Upper lobe of left lung (tissue), 6 donors: ENCODE measurements around the gene ANO2. TPM values are rescaled to one million over a fixed set of nuclear protein-coding genes. Genes with fewer than 3 reads are reported as not detected.

Experiments used
- ATAC-seq, 2 donors: fragments of 200-7000 bp; cut with Tn5 transposase; one replicate each; pipeline ENCODE4 v1.9.1; 2022; ENCODE audit warnings: mild to moderate bottlenecking in 2 of 2, moderate library complexity in 2 of 2; ENCODE audit not compliant: low FRiP score in 2 of 2
- DNase-seq, 2 donors: peaks; one replicate each; pipeline ENCODE4 v3.0.0-alpha.2; 2019 to 2020
- H3K27ac ChIP-seq, 4 donors: fragments of 200-600 bp; sonication (generic); one replicate each; pipeline ENCODE4 v1.5.1; 2016 to 2019
- H3K27me3 ChIP-seq, 4 donors: fragments of 200-600 bp; sonication (generic); one replicate each; pipeline ENCODE4 v1.5.1; 2017 to 2019
- H3K36me3 ChIP-seq, 4 donors: fragments of 200-600 bp; sonication (generic); one replicate each; pipeline ENCODE4 v1.5.1; 2016 to 2019
- H3K4me1 ChIP-seq, 4 donors: fragments of 200-600 bp; sonication (generic); one replicate each; pipeline ENCODE4 v1.5.1; 2018 to 2019
- H3K4me3 ChIP-seq, 4 donors: fragments of 200-600 bp; sonication (generic); one replicate each; pipeline ENCODE4 v1.5.1; 2017 to 2019; ENCODE audit warnings: mild to moderate bottlenecking in 2 of 4, moderate library complexity in 1 of 4
- H3K9me3 ChIP-seq, 4 donors: fragments of 200-600 bp; sonication (generic); one replicate each; pipeline ENCODE4 v1.5.1; 2018 to 2019
- CTCF ChIP-seq, 6 experiments: fragments of 450-650 bp in 4 of 6; fragments of 200-600 bp in 2 of 6; sonication (generic) in 2 of 6; IDR thresholded peaks; one replicate each; pipeline ENCODE4 v1.5.1; 2016 to 2019; ENCODE audit warnings: antibody characterized with exemption in 6 of 6
- EP300 ChIP-seq, 4 donors: sonication (generic); formaldehyde crosslinking; IDR thresholded peaks; one replicate each; pipeline ENCODE4 v1.5.1; 2017; ENCODE audit warnings: antibody characterized with exemption in 4 of 4, control low read depth in 2 of 4
- POLR2A ChIP-seq, 4 donors: fragments of 450-650 bp; IDR thresholded peaks; one replicate each; pipeline ENCODE4 v1.5.1; 2016 to 2017; ENCODE audit warnings: antibody characterized with exemption in 4 of 4, mild to moderate bottlenecking in 2 of 4
- POLR2AphosphoS5 ChIP-seq, 2 donors: sonication (generic); formaldehyde crosslinking; IDR thresholded peaks; one replicate each; pipeline ENCODE4 v1.5.1; 2017; ENCODE audit warnings: antibody characterized with exemption in 2 of 2
- WGBS, 2 donors: methylation state at CpG; one replicate each; pipeline ENCODE4 v1.1.5; 2017 to 2018; 5-methylcytosine and 5-hydroxymethylcytosine counted together
- total RNA-seq, 6 donors: library from RNA; depleted of rRNA in 4 of 6; stranded (reverse); fragments of >200 nt in 4 of 6; gene quantifications; one replicate each; pipeline versions ENCODE4 v1.1.0 to v1.2.1, GENCODE V29; 2016 to 2021
- donor health status: DM: no; HTN: no; CAD: no; lungs with moderate emphysema.
- donor health status: DM: no; HTN: yes; CAD: no; lungs with severe emphysema.

Gene ANO2
- total RNA-seq, 6 donors from 2014 or later, result 4.4 to 78.6 (median 17.5) TPM

GRCh38 chr12:5534426-5535199 lies 410.4 kb downstream of the ANO2 start:
- H3K27ac ChIP-seq, result no peak overlapping the region
- no peaks in the 10 kb centered on the region for H3K9me3 ChIP-seq
- no peaks in the 10 kb centered on the region for H3K27me3 ChIP-seq
- no peaks in the 10 kb centered on the region for H3K4me1 ChIP-seq
- TF ChIP-seq POLR2A (IDR thresholded peaks at IDR 0.05), result no peak
- no peak for TF ChIP-seq CTCF (IDR thresholded peaks at IDR 0.05)
- TF ChIP-seq EP300 (IDR thresholded peaks at IDR 0.05), result no peak
- TF ChIP-seq POLR2AphosphoS5 (IDR thresholded peaks at IDR 0.05), result no peak
- H3K36me3 ChIP-seq, result no peaks in the 10 kb centered on the region
- WGBS, 2 donors, result 88 to 89% methylated on average over 10 of the region's 10 CpGs
- H3K4me3 ChIP-seq, result no peak overlapping the region
- DNase-seq (no peak), ATAC-seq (no peak)

DNA sequence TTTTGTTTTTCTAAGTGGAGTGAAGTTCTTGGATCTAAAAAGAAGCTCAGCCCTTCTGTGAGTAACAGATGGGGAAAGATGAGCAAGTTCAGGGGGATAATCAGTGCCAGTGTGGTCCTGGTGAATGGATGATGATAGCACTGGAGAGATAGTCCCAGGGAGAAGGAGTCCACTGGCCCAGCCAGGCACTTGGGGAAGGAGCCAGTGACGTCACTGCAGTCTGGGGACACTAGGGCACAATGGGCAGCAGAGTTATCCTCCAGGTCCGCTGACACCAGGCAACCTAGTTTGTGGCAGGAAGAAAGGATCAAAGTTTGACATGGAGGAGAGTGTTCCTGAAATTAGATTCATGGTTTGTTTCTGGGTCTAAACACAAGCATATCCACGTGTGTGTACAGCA lies 411.7 kb downstream of the ANO2 start:
- DNase-seq, result no peak
- no peak for ATAC-seq
- no peaks in the 10 kb centered on the region for H3K9me3 ChIP-seq
- H3K27me3 ChIP-seq, result no peaks in the 10 kb centered on the region
- TF ChIP-seq POLR2AphosphoS5 (IDR thresholded peaks at IDR 0.05) (no peak), EP300 (IDR thresholded peaks at IDR 0.05) (no peak), POLR2A (IDR thresholded peaks at IDR 0.05) (no peak), CTCF (IDR thresholded peaks at IDR 0.05) (no peak)
- no peaks in the 10 kb centered on the region for H3K36me3 ChIP-seq
- H3K4me1 ChIP-seq, result no peaks in the 10 kb centered on the region
- H3K27ac ChIP-seq, result no peak overlapping the region
- WGBS, 2 donors, result 79 to 83% methylated on average over 3 of the region's 3 CpGs
- no peak overlapping the region for H3K4me3 ChIP-seq

- peaks cover 0 to 4% (median 0%) of the 10 kb centered on the region in 4 donors for H3K4me1 ChIP-seq
- no peak for TF ChIP-seq EP300 (IDR thresholded peaks at IDR 0.05)
- no peak for TF ChIP-seq POLR2A (IDR thresholded peaks at IDR 0.05)
- TF ChIP-seq POLR2AphosphoS5 (IDR thresholded peaks at IDR 0.05), result no peak
- TF ChIP-seq CTCF (IDR thresholded peaks at IDR 0.05), result no peak
- no peaks in the 10 kb centered on the region for H3K36me3 ChIP-seq
- H3K9me3 ChIP-seq, result no peaks in the 10 kb centered on the region
- DNase-seq (no peak), ATAC-seq (no peak)
- H3K27ac ChIP-seq, result no peak overlapping the region
- WGBS, 2 donors, result 88 to 89% methylated on average over 4 of the region's 4 CpGs
- no peaks in the 10 kb centered on the region for H3K27me3 ChIP-seq
- H3K4me3 ChIP-seq, result no peak overlapping the region
Measured at GRCh38 chr12:5525783-5526367, 419.2 kb downstream of the ANO2 start.

GRCh38 chr12:5524769-5525436 lies 420.2 kb downstream of the ANO2 start:
- Histone ChIP-seq H3K9me3 (no peaks in the 10 kb centered on the region), H3K4me1 (peaks cover 0 to 4% (median 0%) of the 10 kb centered on the region in 4 donors), H3K27ac (no peak overlapping the region), H3K36me3 (no peaks in the 10 kb centered on the region), H3K4me3 (no peak overlapping the region), H3K27me3 (no peaks in the 10 kb centered on the region)
- TF ChIP-seq POLR2AphosphoS5 (IDR thresholded peaks at IDR 0.05) (no peak), POLR2A (IDR thresholded peaks at IDR 0.05) (no peak), EP300 (IDR thresholded peaks at IDR 0.05) (no peak), CTCF (IDR thresholded peaks at IDR 0.05) (no peak)
- DNase-seq (peak in 1 of 2 donors; percentile 31), ATAC-seq (no peak)
- WGBS, 2 donors, result 91 to 93% methylated on average over 12 to 15 of the region's 15 CpGs
